Measurements from ENCODE around the gene IL36B. TPM values are rescaled to one million over a fixed set of nuclear protein-coding genes. Genes with fewer than 3 reads are reported as not detected.

The IL36B gene
- total and polyA plus RNA-seq, 2 donors (not counting 1 experiment from before 2014, with no cell fraction given), result not detected

DNA sequence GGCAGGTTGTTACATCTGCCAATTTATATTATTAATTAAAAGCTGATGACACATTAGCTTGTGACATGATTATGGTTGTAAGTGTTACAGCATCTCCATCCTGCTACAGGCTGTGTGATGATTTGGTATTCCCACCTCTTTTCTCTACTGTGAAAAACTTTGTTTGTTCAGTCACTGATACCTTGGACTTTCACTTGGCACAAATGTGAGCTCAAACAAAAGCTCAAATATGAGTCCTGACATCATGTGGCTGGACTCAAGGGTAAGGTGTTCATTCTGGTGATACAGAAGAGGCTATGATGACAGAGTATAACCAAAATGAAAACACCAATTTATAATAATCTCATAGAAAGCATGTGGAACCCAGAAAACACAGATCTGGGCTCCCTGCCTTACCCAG, 58.8 kb downstream of the IL36B start:
- no peak for TF ChIP-seq CTCF (IDR thresholded peaks at IDR 0.05)
- TF ChIP-seq EZH2 (IDR thresholded peaks at IDR 0.05; ENCODE audit: borderline replicate concordance, insufficient read depth, low read depth, low read length, poor library complexity, severe bottlenecking), result no peak
- H3K27me3 Mint-ChIP-seq, result peaks cover 31% of the 10 kb centered on the region
- ATAC-seq (ENCODE audit: low read depth), result no peak
- ChIA-PET CTCF (interaction anchor here (1.3 kb wide), 1 partner anchor 35 kb away, joined by 3 read pairs; no protein-coding TSS in a partner anchor), POLR2A (no interaction called here)
- Histone ChIP-seq H3K4me2 (replicated peaks; ENCODE audit: low read depth, low read length, poor library complexity, severe bottlenecking) (no peak overlapping the region), H3K27ac (ENCODE audit: low read length in 2 of 2) (no peak overlapping the region), H3K79me2 (ENCODE audit: control insufficient read depth, insufficient read depth, low read length) (no peaks in the 10 kb centered on the region), H3K27me3 (replicated peaks in 1 of 4; ENCODE audit: control extremely low read depth in 1 of 4, control insufficient read depth in 3 of 4, insufficient read depth in 4 of 4, low read length in 3 of 4) (no peaks in the 10 kb centered on the region), H3K9ac (ENCODE audit: low read length) (no peak overlapping the region), H3K9me3 (ENCODE audit: control extremely low read depth in 1 of 3, control insufficient read depth in 2 of 3, insufficient read depth in 1 of 3, low read length in 2 of 3) (peaks cover 6 to 13% (median 8%) of the 10 kb centered on the region in 3 donors), H2AFZ (ENCODE audit: insufficient read depth, low read depth, low read length, poor library complexity, severe bottlenecking) (no peak overlapping the region), H3K4me1 (ENCODE audit: control insufficient read depth in 2 of 2, insufficient read depth in 2 of 2, low read length in 2 of 2) (no peaks in the 10 kb centered on the region), H3K4me3 (ENCODE audit: control extremely low read depth in 1 of 5, extremely low read depth in 1 of 5, insufficient read depth in 1 of 5, low read depth in 2 of 5, low read length in 4 of 5) (no peak overlapping the region), H3K36me3 (replicated peaks in 1 of 2; ENCODE audit: control extremely low read depth in 1 of 2, control insufficient read depth in 1 of 2, extremely low read depth in 1 of 2, insufficient read depth in 2 of 2, low read length in 1 of 2) (no peaks in the 10 kb centered on the region), H4K20me1 (ENCODE audit: control insufficient read depth, insufficient read depth, low read length, poor library complexity, severe bottlenecking) (no peaks in the 10 kb centered on the region)
- no peaks in the 10 kb centered on the region for H3K4me1 Mint-ChIP-seq
- no peak for DNase-seq
- intact Hi-C loops (cut with micrococcal nuclease), result no loop called here
- H3K9me3 Mint-ChIP-seq (ENCODE audit: insufficient read depth), result peaks cover 17% of the 10 kb centered on the region
- H3K27ac Mint-ChIP-seq, result no peak overlapping the region
- no peak overlapping the region for H3K4me3 Mint-ChIP-seq

DNA sequence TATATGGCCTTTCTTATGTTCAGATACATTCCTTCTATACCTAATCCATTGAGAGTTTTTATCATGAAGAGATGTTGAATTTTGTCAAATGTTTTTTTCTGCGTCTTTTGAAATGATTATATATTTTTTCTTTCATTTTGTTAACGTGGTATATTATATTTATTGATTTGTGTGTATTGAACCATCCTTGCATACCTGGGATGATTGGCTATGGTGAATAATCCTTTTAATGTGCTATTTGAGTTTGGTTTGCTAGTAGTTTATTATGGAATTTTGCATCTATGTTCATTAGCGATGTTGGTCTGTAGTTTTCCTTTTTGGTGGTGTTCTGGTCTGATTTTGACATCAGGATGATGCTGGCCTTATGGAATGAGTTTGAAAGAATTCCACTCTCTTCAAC, 63.1 kb downstream of the IL36B start:
- H3K4me1 ChIP-seq (ENCODE audit: control insufficient read depth in 2 of 2, insufficient read depth in 2 of 2, low read length in 2 of 2), result no peaks in the 10 kb centered on the region
- H3K4me1 Mint-ChIP-seq, result no peaks in the 10 kb centered on the region
- CTCF ChIA-PET, result no interaction called here

More for the DNA sequence above, 63.1 kb downstream of the IL36B start:
- H3K4me2 ChIP-seq (replicated peaks; ENCODE audit: low read depth, low read length, poor library complexity, severe bottlenecking), result no peak overlapping the region
- no peak for ATAC-seq (ENCODE audit: low read depth)
- H3K36me3 ChIP-seq (replicated peaks in 1 of 2; ENCODE audit: control extremely low read depth in 1 of 2, control insufficient read depth in 1 of 2, extremely low read depth in 1 of 2, insufficient read depth in 2 of 2, low read length in 1 of 2), result no peaks in the 10 kb centered on the region
- H3K9me3 ChIP-seq (ENCODE audit: control extremely low read depth in 1 of 3, control insufficient read depth in 2 of 3, insufficient read depth in 1 of 3, low read length in 2 of 3), result peaks cover 4 to 13% (median 10%) of the 10 kb centered on the region in 3 donors
- H3K9ac ChIP-seq (ENCODE audit: low read length), result no peak overlapping the region
- no peak overlapping the region for H2AFZ ChIP-seq (ENCODE audit: insufficient read depth, low read depth, low read length, poor library complexity, severe bottlenecking)
- POLR2A ChIA-PET, result no interaction called here
- no peak overlapping the region for H3K4me3 Mint-ChIP-seq
- no peak for DNase-seq
- peaks cover 17% of the 10 kb centered on the region for H3K9me3 Mint-ChIP-seq (ENCODE audit: insufficient read depth)
- H3K27ac Mint-ChIP-seq, result no peak overlapping the region
- no peaks in the 10 kb centered on the region for H3K79me2 ChIP-seq (ENCODE audit: control insufficient read depth, insufficient read depth, low read length)
- 100% methylated on average over 1 of the region's 3 CpGs for WGBS (ENCODE audit: insufficient coverage)
- H3K27me3 Mint-ChIP-seq, result peaks cover 17% of the 10 kb centered on the region
- no peak overlapping the region for H3K4me3 ChIP-seq (ENCODE audit: control extremely low read depth in 1 of 5, extremely low read depth in 1 of 5, insufficient read depth in 1 of 5, low read depth in 2 of 5, low read length in 4 of 5)
- H3K27me3 ChIP-seq (replicated peaks in 1 of 4; ENCODE audit: control extremely low read depth in 1 of 4, control insufficient read depth in 3 of 4, insufficient read depth in 4 of 4, low read length in 3 of 4), result no peaks in the 10 kb centered on the region
- intact Hi-C loops (cut with micrococcal nuclease), result no loop called here
- no peak for TF ChIP-seq EZH2 (IDR thresholded peaks at IDR 0.05; ENCODE audit: borderline replicate concordance, insufficient read depth, low read depth, low read length, poor library complexity, severe bottlenecking)
- TF ChIP-seq CTCF (IDR thresholded peaks at IDR 0.05), result no peak
- no peak overlapping the region for H3K27ac ChIP-seq (ENCODE audit: low read length in 2 of 2)
- H4K20me1 ChIP-seq (ENCODE audit: control insufficient read depth, insufficient read depth, low read length, poor library complexity, severe bottlenecking), result no peaks in the 10 kb centered on the region
